ENCODE results near the gene PAPPA2.

The PAPPA2 gene

GRCh38 chr1:176485083-176485482 is 22.1 kb downstream of the PAPPA2 start:
- H3K9me3 ChIP-seq (replicated peaks; ENCODE audit: insufficient read depth, low read length) = no peaks in the 10 kb centered on the region
- H3K79me2 ChIP-seq (ENCODE audit: low read length) = no peaks in the 10 kb centered on the region
- H3K4me1 ChIP-seq (ENCODE audit: low read length) = no peaks in the 10 kb centered on the region
- no peak overlapping the region for H2AFZ ChIP-seq (ENCODE audit: low read length)
- H3K36me3 ChIP-seq (replicated peaks; ENCODE audit: insufficient read depth, low read length) = no peaks in the 10 kb centered on the region
- no peaks in the 10 kb centered on the region for H3K27me3 ChIP-seq (replicated peaks; ENCODE audit: insufficient read depth, low read length)
- no peaks in the 10 kb centered on the region for H3F3A ChIP-seq (ENCODE audit: insufficient read depth, low read length)
- H3K27ac ChIP-seq (ENCODE audit: low read length) = no peak overlapping the region
- H3K4me2 ChIP-seq (ENCODE audit: low read depth, low read length) = no peak overlapping the region
- no peak overlapping the region for H3K9ac ChIP-seq (ENCODE audit: low read length)
- H3K4me3 ChIP-seq (ENCODE audit: low read length) = no peak overlapping the region
- H4K20me1 ChIP-seq (ENCODE audit: insufficient read depth, low read length) = no peaks in the 10 kb centered on the region
- no peaks in the 10 kb centered on the region for H3K9me2 ChIP-seq (replicated peaks; ENCODE audit: insufficient read depth, low read length)
- no peak for DNase-seq
- TF ChIP-seq CTCF (IDR thresholded peaks at IDR 0.05; ENCODE audit: low read length) = no peak
- no peak for TF ChIP-seq EZH2 (optimal IDR thresholded peaks at IDR 0.05; ENCODE audit: low read depth, low read length)
- TF ChIP-seq EZH2phosphoT487 (IDR thresholded peaks at IDR 0.05; ENCODE audit: low read length) = no peak

GRCh38 chr1:176494436-176494835 is 31.5 kb downstream of the PAPPA2 start:
- no peaks in the 10 kb centered on the region for H3K27me3 ChIP-seq (replicated peaks; ENCODE audit: insufficient read depth, low read length)
- DNase-seq = no peak
- no peak for TF ChIP-seq EZH2 (optimal IDR thresholded peaks at IDR 0.05; ENCODE audit: low read depth, low read length)
- TF ChIP-seq EZH2phosphoT487 (IDR thresholded peaks at IDR 0.05; ENCODE audit: low read length) = no peak
- TF ChIP-seq CTCF (IDR thresholded peaks at IDR 0.05; ENCODE audit: low read length) = no peak
- no peaks in the 10 kb centered on the region for H3K4me1 ChIP-seq (ENCODE audit: low read length)
- no peaks in the 10 kb centered on the region for H3K79me2 ChIP-seq (ENCODE audit: low read length)
- no peak overlapping the region for H3K4me2 ChIP-seq (ENCODE audit: low read depth, low read length)
- no peak overlapping the region for H3K4me3 ChIP-seq (ENCODE audit: low read length)
- no peaks in the 10 kb centered on the region for H3F3A ChIP-seq (ENCODE audit: insufficient read depth, low read length)
- no peaks in the 10 kb centered on the region for H3K9me2 ChIP-seq (replicated peaks; ENCODE audit: insufficient read depth, low read length)
- no peaks in the 10 kb centered on the region for H3K9me3 ChIP-seq (replicated peaks; ENCODE audit: insufficient read depth, low read length)
- no peaks in the 10 kb centered on the region for H4K20me1 ChIP-seq (ENCODE audit: insufficient read depth, low read length)
- H3K27ac ChIP-seq (ENCODE audit: low read length) = no peak overlapping the region
- no peak overlapping the region for H2AFZ ChIP-seq (ENCODE audit: low read length)
- H3K36me3 ChIP-seq (replicated peaks; ENCODE audit: insufficient read depth, low read length) = no peaks in the 10 kb centered on the region
- no peak overlapping the region for H3K9ac ChIP-seq (ENCODE audit: low read length)

- no peaks in the 10 kb centered on the region for H3K36me3 ChIP-seq (replicated peaks; ENCODE audit: insufficient read depth, low read length)
- no peaks in the 10 kb centered on the region for H4K20me1 ChIP-seq (ENCODE audit: insufficient read depth, low read length)
- H3K9me3 ChIP-seq (replicated peaks; ENCODE audit: insufficient read depth, low read length) = no peaks in the 10 kb centered on the region
- H3K27me3 ChIP-seq (replicated peaks; ENCODE audit: insufficient read depth, low read length) = no peaks in the 10 kb centered on the region
- H3K27ac ChIP-seq (ENCODE audit: low read length) = no peak overlapping the region
- H2AFZ ChIP-seq (ENCODE audit: low read length) = no peak overlapping the region
- DNase-seq = no peak
- no peak overlapping the region for H3K4me2 ChIP-seq (ENCODE audit: low read depth, low read length)
- H3F3A ChIP-seq (ENCODE audit: insufficient read depth, low read length) = no peaks in the 10 kb centered on the region
- no peaks in the 10 kb centered on the region for H3K9me2 ChIP-seq (replicated peaks; ENCODE audit: insufficient read depth, low read length)
- TF ChIP-seq CTCF (IDR thresholded peaks at IDR 0.05; ENCODE audit: low read length) (no peak), EZH2phosphoT487 (IDR thresholded peaks at IDR 0.05; ENCODE audit: low read length) (no peak), EZH2 (optimal IDR thresholded peaks at IDR 0.05; ENCODE audit: low read depth, low read length) (no peak)
- H3K79me2 ChIP-seq (ENCODE audit: low read length) = no peaks in the 10 kb centered on the region
- H3K9ac ChIP-seq (ENCODE audit: low read length) = no peak overlapping the region
- H3K4me3 ChIP-seq (ENCODE audit: low read length) = no peak overlapping the region
- H3K4me1 ChIP-seq (ENCODE audit: low read length) = no peaks in the 10 kb centered on the region
These were observed 36.7 kb downstream of the PAPPA2 start for GRCh38 chr1:176499671-176500070.

Measured in MM.1S (cell line).